Suprapubic skin (tissue), 4 donors: ENCODE results near the gene DMXL2. TPM values are rescaled to one million over a fixed set of nuclear protein-coding genes. Genes with fewer than 3 reads are reported as not detected.

ENCODE experiments used
- DNase-seq, 2 donors: peaks; one replicate each; pipeline ENCODE4 v3.0.0-alpha.2; 2019; ENCODE audit warnings: low spot score in 2 of 2
- H3K27ac ChIP-seq: fragments of 200-600 bp; sonication (generic); one replicate; pipeline ENCODE4 v1.5.1; 2019
- H3K27me3 ChIP-seq: fragments of 200-600 bp; sonication (generic); one replicate; pipeline ENCODE4 v1.5.1; 2019
- H3K36me3 ChIP-seq: fragments of 200-600 bp; sonication (generic); one replicate; pipeline ENCODE4 v1.5.1; 2019
- H3K4me1 ChIP-seq: fragments of 200-600 bp; sonication (generic); one replicate; pipeline ENCODE4 v1.5.1; 2019
- H3K4me3 ChIP-seq: fragments of 200-600 bp; sonication (generic); one replicate; pipeline ENCODE4 v1.5.1; 2019; ENCODE audit warnings: mild to moderate bottlenecking
- H3K9me3 ChIP-seq: fragments of 200-600 bp; sonication (generic); one replicate; pipeline ENCODE4 v1.5.1; 2019
- EP300 ChIP-seq: sonication (generic); formaldehyde crosslinking; IDR thresholded peaks from one replicate; pipeline ENCODE4 v1.6.1; 2017; ENCODE audit warnings: antibody characterized with exemption
- POLR2A ChIP-seq, 2 donors: fragments of 450-650 bp; IDR thresholded peaks; one replicate each; pipeline ENCODE4 v1.6.1; 2017; ENCODE audit warnings: antibody characterized with exemption in 2 of 2, mild to moderate bottlenecking in 2 of 2, moderate library complexity in 2 of 2
- POLR2AphosphoS5 ChIP-seq, 3 donors: sonication (generic); formaldehyde crosslinking; IDR thresholded peaks; one replicate each; pipeline ENCODE4 v1.6.1; 2017; ENCODE audit warnings: antibody characterized with exemption in 3 of 3
- WGBS: methylation state at CpG from one replicate; pipeline ENCODE4 v1.1.5; 2018; 5-methylcytosine and 5-hydroxymethylcytosine counted together
- total RNA-seq, 4 donors: library from RNA; depleted of rRNA; stranded (reverse); fragments of >200 nt; gene quantifications; one replicate each; pipeline ENCODE4 v1.1.0, GENCODE V29; 2016
- TF ChIP-seq, protein P1 (sequence below), 2 donors: fragments of 200-600 bp in 1 of 2; fragments of 450-650 bp in 1 of 2; sonication (generic) in 1 of 2; IDR thresholded peaks; one replicate each; pipeline ENCODE4 v1.5.1; 2016 to 2019; ENCODE audit warnings: antibody characterized with exemption in 2 of 2, mild to moderate bottlenecking in 1 of 2, moderate library complexity in 1 of 2

Gene DMXL2
- total RNA-seq, 4 donors from 2014 or later: 4.1 to 32.9 (median 8.3) TPM

DNA sequence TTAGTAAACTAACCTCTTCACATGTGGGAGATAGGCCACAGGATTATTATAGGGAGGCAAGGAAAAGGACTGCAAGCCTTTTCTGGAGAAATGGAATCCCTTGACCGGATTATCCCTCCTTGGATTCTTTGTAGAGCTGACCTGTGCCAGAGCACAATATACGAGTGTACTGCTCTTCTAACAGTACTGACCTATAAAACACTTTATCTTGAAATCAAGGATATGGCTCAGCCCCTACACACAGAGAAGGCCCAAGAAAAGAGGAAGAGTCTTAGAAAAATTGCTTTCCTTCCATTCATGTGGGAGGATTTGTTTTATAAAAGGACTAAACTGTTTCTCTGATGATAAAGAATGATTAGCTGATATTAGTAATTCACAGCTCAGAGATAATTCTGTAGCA lies 42.2 kb downstream of the DMXL2 start:
- H3K27me3 ChIP-seq: no peaks in the 10 kb centered on the region
- no peak overlapping the region for H3K27ac ChIP-seq
- H3K4me1 ChIP-seq: peaks cover 20% of the 10 kb centered on the region
- WGBS: 92% methylated on average over 2 of the region's 2 CpGs
- H3K4me3 ChIP-seq: no peak overlapping the region
- no peaks in the 10 kb centered on the region for H3K36me3 ChIP-seq
- TF ChIP-seq POLR2AphosphoS5 (IDR thresholded peaks at IDR 0.05) (no peak), POLR2A (IDR thresholded peaks at IDR 0.05) (no peak), EP300 (no peak)
- TF ChIP-seq, protein P1, sequence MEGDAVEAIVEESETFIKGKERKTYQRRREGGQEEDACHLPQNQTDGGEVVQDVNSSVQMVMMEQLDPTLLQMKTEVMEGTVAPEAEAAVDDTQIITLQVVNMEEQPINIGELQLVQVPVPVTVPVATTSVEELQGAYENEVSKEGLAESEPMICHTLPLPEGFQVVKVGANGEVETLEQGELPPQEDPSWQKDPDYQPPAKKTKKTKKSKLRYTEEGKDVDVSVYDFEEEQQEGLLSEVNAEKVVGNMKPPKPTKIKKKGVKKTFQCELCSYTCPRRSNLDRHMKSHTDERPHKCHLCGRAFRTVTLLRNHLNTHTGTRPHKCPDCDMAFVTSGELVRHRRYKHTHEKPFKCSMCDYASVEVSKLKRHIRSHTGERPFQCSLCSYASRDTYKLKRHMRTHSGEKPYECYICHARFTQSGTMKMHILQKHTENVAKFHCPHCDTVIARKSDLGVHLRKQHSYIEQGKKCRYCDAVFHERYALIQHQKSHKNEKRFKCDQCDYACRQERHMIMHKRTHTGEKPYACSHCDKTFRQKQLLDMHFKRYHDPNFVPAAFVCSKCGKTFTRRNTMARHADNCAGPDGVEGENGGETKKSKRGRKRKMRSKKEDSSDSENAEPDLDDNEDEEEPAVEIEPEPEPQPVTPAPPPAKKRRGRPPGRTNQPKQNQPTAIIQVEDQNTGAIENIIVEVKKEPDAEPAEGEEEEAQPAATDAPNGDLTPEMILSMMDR (IDR thresholded peaks at IDR 0.05): no peak
- H3K9me3 ChIP-seq: no peaks in the 10 kb centered on the region
- DNase-seq: no peak

DNA sequence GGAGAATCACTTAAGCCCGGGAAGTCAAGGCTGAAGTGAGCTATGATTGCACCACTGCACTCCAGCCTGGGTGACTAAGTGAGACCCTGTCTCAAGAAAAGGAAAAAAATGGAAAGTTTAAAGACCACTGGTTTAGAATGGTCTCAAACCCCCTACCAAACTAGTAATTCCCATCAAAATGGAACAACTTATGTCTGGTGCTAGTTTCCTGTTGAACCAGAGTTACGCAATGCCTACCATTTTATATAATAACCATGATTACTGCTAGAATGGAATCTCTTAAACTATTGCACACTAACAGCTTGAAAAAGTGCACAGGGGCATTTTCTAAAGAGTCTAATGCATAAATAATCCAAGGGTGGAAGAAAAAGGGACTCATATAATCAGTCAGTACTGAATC lies 43.6 kb downstream of the DMXL2 start:
- no peak for DNase-seq
- Histone ChIP-seq H3K4me1 (peaks cover 20% of the 10 kb centered on the region), H3K36me3 (no peaks in the 10 kb centered on the region), H3K9me3 (no peaks in the 10 kb centered on the region), H3K4me3 (no peak overlapping the region), H3K27me3 (no peaks in the 10 kb centered on the region), H3K27ac (no peak overlapping the region)
- WGBS: 98% methylated on average over 2 of the region's 2 CpGs
- no peak for TF ChIP-seq POLR2AphosphoS5 (IDR thresholded peaks at IDR 0.05)
- TF ChIP-seq EP300: no peak
- TF ChIP-seq, protein P1 (IDR thresholded peaks at IDR 0.05): no peak
- no peak for TF ChIP-seq POLR2A (IDR thresholded peaks at IDR 0.05)

DNA sequence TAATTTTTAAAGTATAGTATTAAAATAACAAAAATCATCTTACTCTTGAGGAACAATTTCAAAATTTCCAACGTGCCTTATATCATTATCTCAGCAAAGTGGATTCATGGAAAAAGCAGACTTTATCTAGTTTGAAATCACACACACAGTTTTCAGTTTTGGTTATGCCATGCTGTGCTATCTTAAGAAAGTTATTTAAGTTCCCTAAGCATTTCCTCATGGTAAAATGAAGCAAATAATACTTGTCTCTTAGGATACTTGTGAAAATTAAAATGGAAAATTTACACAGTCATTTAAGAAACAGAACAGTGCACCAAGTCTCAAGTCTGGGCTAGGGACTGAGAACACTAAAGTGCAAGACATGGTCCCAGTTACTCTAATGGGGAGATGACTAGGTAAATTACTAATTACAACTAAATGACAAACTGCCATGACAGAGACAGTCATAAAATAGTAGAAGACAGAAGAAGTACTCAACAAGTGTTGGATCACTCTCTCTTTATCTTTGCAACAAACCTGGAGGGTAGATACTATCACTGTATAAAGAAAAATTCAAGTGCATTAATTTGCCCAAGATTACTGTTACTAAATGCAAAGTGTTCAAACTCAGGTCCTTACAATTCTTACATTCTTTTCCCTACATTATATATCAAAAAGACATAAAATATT lies 44.8 kb downstream of the DMXL2 start:
- peaks cover 20% of the 10 kb centered on the region for H3K4me1 ChIP-seq
- TF ChIP-seq EP300 (no peak), POLR2AphosphoS5 (IDR thresholded peaks at IDR 0.05) (no peak)
- TF ChIP-seq, protein P1 (IDR thresholded peaks at IDR 0.05): no peak
- H3K9me3 ChIP-seq: no peaks in the 10 kb centered on the region
- no peak overlapping the region for H3K27ac ChIP-seq
- H3K27me3 ChIP-seq: no peaks in the 10 kb centered on the region
- no peaks in the 10 kb centered on the region for H3K36me3 ChIP-seq
- H3K4me3 ChIP-seq: no peak overlapping the region
- DNase-seq: no peak
- WGBS: 65% methylated on average over 1 of the region's 1 CpG

DNA sequence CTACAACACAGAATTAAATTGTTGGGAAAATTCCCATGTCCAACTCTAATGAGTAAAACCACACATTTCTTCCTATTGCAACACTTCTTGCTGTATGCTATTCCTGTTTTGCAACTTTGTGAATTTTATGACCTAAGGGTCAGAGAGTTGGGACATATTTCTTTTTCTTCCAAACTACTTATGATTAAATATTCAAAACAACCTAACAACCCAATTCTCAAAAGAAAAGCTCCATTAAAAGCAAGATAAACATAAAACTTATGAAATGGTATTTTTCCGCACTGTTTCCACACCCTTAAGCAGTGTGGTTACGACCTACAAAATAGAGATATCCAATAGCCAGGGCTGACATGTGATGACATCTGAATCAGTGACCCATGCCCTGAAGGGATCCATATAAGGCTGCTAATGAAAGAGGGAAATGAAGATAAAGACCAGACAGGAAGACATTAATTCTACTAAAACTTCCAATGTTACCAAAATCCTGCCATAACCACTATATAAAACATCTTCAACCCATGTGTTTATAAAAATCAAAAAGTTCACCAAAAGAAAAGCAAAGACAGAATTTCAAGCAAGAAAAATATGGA lies 45.6 kb downstream of the DMXL2 start:
- WGBS: 54% methylated on average over 2 of the region's 2 CpGs
- DNase-seq: no peak
- Histone ChIP-seq H3K27ac (peak overlapping the region; percentile 19), H3K4me1 (peaks cover 20% of the 10 kb centered on the region), H3K4me3 (no peak overlapping the region), H3K27me3 (no peaks in the 10 kb centered on the region), H3K36me3 (no peaks in the 10 kb centered on the region), H3K9me3 (no peaks in the 10 kb centered on the region)
- TF ChIP-seq, protein P1 (IDR thresholded peaks at IDR 0.05): no peak
- TF ChIP-seq POLR2A (IDR thresholded peaks at IDR 0.05) (no peak), POLR2AphosphoS5 (IDR thresholded peaks at IDR 0.05) (peak in 1 of 3 donors; percentile 54), EP300 (no peak)

DNA sequence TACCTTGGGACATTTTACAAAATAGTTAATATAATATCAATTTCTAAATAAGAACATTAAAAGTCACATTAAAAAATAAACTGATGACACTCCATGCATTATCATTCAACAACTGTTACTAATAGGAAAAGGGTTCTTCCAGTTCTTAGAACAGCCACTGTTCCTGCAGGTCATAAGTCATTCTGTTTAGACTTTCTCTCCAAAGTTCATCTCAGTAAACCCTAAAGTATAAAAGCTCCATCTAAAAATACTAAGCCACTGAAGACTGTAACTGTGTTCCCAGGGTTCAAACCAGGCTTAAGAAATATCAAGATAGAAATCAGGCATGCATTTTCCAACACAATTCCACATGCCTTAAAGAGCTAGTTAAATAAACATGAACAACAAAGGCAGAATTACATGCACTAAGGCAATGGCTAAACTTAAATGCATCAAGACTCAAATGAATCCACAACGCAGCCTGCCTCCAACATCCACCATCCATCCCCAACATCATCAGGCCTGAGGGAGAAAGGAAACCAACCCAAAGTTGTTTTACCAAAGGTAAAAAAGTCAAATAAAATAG lies 46.2 kb downstream of the DMXL2 start:
- no peak for DNase-seq
- peak overlapping the region; percentile 39 for H3K27ac ChIP-seq
- peaks cover 20% of the 10 kb centered on the region for H3K4me1 ChIP-seq
- no peak overlapping the region for H3K4me3 ChIP-seq
- WGBS: 86% methylated on average over 1 of the region's 1 CpG
- no peaks in the 10 kb centered on the region for H3K9me3 ChIP-seq
- no peaks in the 10 kb centered on the region for H3K36me3 ChIP-seq
- TF ChIP-seq POLR2A (IDR thresholded peaks at IDR 0.05): no peak
- TF ChIP-seq EP300: no peak
- TF ChIP-seq POLR2AphosphoS5 (IDR thresholded peaks at IDR 0.05): no peak
- TF ChIP-seq, protein P1 (IDR thresholded peaks at IDR 0.05): no peak
- no peaks in the 10 kb centered on the region for H3K27me3 ChIP-seq
